ENCODE data around the gene SLC25A14.

The SLC25A14 gene

GRCh38 chrX:130385520-130385919 is 45.8 kb downstream of the SLC25A14 start, which contains the start of gene GPR119:
Gene GPR119, minus strand, starts transcription at chrX:130385674. Its CDS starts 227 bp downstream, at chrX:130385447.
- no peak for DNase-seq

GRCh38 chrX:130386408-130386808 is 46.7 kb downstream of the SLC25A14 start:
- DNase-seq = no peak

GRCh38 chrX:130393451-130394074 is 53.8 kb downstream of the SLC25A14 start:
- DNase-seq = peak in 1 of 2 experiments; percentile 55

GRCh38 chrX:130395341-130395740 is 55.6 kb downstream of the SLC25A14 start:
- no peak for DNase-seq

GRCh38 chrX:130401415-130402207 is 61.9 kb downstream of the SLC25A14 start, which contains the start of gene RBMX2:
Gene RBMX2, plus strand, starts transcription at chrX:130401987. Its CDS starts 46 bp downstream, at chrX:130402033.
- peak; percentile 30 to 82 for DNase-seq

GRCh38 chrX:130402208-130402684 is 62.5 kb downstream of the SLC25A14 start:
- DNase-seq = no peak

- no peak for DNase-seq
These were observed 73.7 kb downstream of the SLC25A14 start for GRCh38 chrX:130413415-130413814.

- no peak for DNase-seq
These were observed 75.1 kb downstream of the SLC25A14 start for GRCh38 chrX:130414800-130415199.

- no peak for DNase-seq
These were observed 75.5 kb downstream of the SLC25A14 start for GRCh38 chrX:130415201-130415600.

- no peak for DNase-seq
These were observed 77.1 kb downstream of the SLC25A14 start for GRCh38 chrX:130416785-130417184.

- DNase-seq = no peak
These were observed 78.3 kb downstream of the SLC25A14 start for GRCh38 chrX:130418066-130418465.

- DNase-seq = no peak
These were observed 79.0 kb downstream of the SLC25A14 start for GRCh38 chrX:130418740-130419139.

- no peak for DNase-seq
These were observed 79.5 kb downstream of the SLC25A14 start for GRCh38 chrX:130419263-130419662.

Data from NCI-H1930 (cell line).